ENCODE data around the gene SLC7A10. TPM values are rescaled to one million over a fixed set of nuclear protein-coding genes. Genes with fewer than 3 reads are reported as not detected.

Gene SLC7A10
- total RNA-seq, 4 donors from 2014 or later = 12.9 to 150 (median 33.1) TPM

DNA sequence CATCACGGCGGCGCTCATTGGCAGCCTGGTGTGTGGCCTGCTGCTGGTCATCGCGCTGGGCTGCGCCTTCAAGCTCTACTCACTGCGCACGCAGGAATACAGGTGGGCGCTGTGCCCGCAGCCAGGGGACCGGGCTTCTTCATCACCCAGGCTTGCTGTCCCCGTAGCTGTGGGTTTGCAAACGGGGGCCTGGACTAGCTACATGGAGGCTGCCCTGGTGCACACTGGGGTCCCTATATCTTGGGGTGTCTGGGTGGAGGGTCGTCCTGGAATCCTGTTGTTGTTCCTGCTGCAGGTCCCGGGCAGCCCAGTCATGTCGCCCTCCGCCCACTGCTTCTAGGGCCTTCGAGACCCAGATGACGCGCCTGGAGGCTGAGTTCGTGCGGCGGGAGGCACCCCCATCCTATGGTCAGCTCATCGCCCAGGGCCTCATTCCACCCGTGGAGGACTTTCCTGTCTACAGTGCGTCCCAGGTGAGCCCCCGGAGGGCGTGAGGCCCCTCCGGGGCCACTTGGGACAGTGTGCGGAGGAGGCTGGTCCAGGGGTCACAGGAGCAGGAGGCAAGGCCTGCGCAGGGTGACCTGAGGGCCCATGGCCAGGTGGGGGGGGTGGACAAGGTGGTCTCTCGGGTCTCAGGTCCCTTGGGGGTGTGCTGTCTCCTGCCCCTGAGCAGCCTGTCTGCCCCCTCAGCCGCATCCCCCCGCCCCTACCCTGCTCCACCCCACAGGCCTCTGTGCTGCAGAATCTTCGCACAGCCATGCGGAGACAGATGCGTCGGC lies 19.2 kb downstream of the SLC7A10 start:
- TF ChIP-seq, protein P1, sequence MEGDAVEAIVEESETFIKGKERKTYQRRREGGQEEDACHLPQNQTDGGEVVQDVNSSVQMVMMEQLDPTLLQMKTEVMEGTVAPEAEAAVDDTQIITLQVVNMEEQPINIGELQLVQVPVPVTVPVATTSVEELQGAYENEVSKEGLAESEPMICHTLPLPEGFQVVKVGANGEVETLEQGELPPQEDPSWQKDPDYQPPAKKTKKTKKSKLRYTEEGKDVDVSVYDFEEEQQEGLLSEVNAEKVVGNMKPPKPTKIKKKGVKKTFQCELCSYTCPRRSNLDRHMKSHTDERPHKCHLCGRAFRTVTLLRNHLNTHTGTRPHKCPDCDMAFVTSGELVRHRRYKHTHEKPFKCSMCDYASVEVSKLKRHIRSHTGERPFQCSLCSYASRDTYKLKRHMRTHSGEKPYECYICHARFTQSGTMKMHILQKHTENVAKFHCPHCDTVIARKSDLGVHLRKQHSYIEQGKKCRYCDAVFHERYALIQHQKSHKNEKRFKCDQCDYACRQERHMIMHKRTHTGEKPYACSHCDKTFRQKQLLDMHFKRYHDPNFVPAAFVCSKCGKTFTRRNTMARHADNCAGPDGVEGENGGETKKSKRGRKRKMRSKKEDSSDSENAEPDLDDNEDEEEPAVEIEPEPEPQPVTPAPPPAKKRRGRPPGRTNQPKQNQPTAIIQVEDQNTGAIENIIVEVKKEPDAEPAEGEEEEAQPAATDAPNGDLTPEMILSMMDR (IDR thresholded peaks at IDR 0.05) = no peak
- ATAC-seq (ENCODE audit: low FRiP score) = no peak

DNA sequence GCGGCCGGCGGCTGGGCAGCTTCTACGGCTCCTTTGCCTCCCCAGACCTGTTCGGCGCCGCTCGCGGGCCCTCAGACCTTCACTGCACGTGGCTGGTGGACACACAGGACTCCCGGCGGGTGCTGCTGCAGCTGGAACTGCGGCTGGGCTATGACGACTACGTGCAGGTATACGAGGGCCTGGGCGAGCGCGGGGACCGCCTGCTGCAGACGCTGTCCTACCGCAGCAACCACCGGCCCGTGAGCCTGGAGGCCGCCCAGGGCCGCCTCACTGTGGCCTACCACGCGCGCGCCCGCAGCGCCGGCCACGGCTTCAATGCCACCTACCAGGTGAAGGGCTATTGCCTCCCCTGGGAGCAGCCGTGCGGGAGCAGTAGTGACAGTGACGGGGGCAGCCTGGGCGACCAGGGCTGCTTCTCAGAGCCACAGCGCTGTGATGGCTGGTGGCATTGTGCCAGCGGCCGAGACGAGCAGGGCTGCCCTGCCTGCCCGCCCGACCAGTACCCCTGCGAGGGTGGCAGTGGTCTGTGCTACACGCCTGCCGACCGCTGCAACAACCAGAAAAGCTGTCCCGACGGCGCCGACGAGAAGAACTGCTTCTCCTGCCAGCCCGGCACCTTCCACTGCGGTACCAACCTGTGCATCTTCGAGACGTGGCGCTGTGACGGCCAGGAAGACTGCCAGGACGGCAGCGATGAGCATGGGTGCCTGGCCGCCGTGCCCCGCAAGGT lies 20.0 kb downstream of the SLC7A10 start:
- ATAC-seq (ENCODE audit: low FRiP score) (no peak), DNase-seq (ENCODE audit: low spot score) (no peak)
- TF ChIP-seq, protein P1 (IDR thresholded peaks at IDR 0.05) = no peak

More for the DNA sequence above, 19.2 kb downstream of the SLC7A10 start:
- no peak for DNase-seq (ENCODE audit: low spot score)

DNA sequence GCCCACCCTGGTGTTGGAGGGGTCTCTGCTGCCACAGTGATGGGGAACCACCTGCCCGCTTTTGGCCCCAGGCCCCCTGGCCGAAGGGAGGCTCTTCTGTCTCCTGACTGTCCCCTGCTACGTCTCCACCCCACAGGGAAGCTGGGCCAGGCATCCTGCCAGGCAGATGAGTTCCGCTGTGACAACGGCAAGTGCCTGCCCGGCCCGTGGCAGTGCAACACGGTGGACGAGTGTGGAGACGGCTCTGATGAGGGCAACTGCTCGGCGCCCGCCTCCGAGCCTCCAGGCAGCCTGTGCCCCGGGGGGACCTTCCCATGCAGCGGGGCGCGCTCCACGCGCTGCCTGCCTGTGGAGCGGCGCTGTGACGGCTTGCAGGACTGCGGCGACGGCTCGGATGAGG lies 20.5 kb downstream of the SLC7A10 start:
- no peak for ATAC-seq (ENCODE audit: low FRiP score)
- DNase-seq (ENCODE audit: low spot score) = no peak
- TF ChIP-seq, protein P1 (IDR thresholded peaks at IDR 0.05) = no peak

DNA sequence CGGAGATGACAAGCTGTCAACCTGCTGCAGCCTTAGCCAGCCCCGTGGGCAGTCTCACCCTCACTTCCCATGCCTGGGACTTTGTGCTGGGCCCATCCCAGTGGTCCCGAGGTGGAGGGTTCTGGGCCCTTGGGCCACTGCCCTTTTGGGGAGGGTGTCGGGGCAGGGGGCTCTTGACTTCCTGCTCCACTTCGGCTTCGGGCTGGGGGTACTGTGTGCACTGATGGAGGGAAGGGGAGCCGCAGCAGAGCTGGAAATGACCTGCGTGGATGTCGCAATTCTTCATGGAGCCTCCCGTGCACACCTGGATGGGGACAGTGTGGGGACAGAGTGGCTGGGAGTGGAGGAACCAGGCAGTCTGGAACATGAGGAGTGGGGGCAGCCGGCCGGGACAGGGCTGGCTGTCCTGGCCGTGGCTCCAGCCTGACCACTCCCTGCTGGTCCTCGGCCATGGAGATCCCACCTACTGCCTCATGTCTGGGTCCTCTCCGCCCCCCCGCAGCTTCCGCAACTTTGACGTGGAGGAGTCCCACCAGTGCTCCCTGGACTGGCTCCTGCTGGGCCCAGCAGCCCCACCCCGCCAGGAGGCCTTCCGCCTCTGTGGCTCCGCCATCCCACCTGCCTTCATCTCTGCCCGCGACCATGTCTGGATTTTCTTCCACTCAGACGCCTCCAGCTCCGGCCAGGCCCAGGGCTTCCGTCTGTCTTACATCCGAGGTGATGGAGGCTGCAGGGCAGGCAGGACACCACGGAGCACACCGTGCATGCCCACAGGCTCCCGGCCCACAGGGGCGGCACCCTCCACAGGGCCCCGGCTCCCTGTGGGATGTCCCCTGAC lies 21.3 kb downstream of the SLC7A10 start:
- ATAC-seq (ENCODE audit: low FRiP score) (no peak), DNase-seq (ENCODE audit: low spot score) (no peak)
- TF ChIP-seq, protein P1 (IDR thresholded peaks at IDR 0.05) = no peak

DNA sequence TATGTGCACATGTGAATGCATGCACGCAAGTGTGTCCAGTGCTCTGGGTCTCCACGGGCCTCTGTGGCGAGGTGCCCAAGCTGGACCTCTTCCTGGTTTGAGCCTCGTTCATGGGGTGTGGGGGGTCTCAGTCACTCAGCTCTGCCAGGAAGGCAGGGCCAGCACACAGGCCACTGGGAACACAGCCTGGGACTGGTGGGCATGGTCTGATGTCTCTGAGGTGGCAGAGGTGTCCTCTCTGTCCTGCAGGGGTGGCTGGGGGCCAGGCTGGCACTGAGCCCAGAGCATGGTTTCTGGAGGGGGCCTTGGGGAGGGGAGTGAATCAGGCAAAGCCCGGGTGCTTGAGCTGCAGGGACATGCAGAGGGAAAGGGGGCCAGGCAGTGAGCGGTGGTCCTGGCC lies 22.1 kb downstream of the SLC7A10 start:
- no peak for DNase-seq (ENCODE audit: low spot score)
- TF ChIP-seq, protein P1 (IDR thresholded peaks at IDR 0.05) = no peak
- ATAC-seq (ENCODE audit: low FRiP score) = no peak

DNA sequence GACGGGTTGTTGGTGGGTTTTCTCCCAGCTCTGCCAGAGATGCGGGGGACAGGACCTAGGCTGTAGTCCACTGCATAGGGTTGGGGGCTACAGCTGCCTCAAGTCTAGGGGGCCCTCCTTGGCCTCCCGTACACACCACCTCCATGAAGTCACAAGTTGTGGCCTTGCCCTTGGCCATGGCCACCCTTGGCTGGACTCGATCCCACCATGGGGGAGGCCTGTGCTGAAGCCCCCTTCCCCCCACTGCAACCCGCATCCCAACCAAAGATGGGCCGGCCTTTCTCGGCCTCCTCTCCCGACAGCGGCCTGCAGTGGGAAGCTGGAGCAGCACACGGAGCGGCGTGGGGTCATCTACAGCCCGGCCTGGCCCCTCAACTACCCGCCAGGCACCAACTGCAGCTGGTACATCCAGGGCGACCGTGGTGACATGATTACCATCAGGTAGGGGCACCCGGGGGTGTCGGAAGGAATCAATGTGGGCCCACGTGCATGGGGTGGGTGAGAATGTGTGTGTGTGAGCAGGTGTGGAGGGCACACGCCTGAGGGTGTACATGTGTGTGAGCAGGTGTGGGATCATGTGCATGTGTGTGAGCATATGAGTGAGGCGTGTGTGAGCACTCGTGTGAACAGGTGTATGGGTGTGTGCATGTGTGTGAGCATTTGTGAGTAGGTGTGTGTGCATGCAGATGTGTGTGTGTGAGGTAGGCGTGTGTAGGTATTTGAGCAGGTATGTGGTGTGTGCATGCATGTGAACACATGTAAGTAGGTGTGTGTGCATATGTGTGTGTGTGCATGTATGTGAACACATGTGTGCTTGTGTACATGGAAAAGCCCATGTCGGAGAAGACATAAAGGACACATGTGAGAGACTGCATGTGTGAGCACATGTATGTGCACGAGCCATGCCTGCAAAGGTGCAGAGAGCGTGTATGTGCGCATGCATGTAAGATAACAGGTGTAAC lies 22.8 kb downstream of the SLC7A10 start:
- no peak for ATAC-seq (ENCODE audit: low FRiP score)
- no peak for DNase-seq (ENCODE audit: low spot score)
- TF ChIP-seq, protein P1 (IDR thresholded peaks at IDR 0.05) = no peak

All from omental fat pad (tissue), 4 donors.